ENCODE results near the gene KCNC1.

The KCNC1 gene

GRCh38 chr11:17714356-17714854 is 20.2 kb upstream of the KCNC1 start:
- no peak for DNase-seq (ENCODE audit: low read depth, low spot score)
- no peak overlapping the region for H3K27ac ChIP-seq

GRCh38 chr11:17714870-17715269 is 19.7 kb upstream of the KCNC1 start:
- no peak for DNase-seq (ENCODE audit: low read depth, low spot score)

GRCh38 chr11:17716807-17717206 is 17.8 kb upstream of the KCNC1 start:
- DNase-seq (ENCODE audit: low read depth, low spot score), result no peak

More at GRCh38 chr11:17714870-17715269, 19.7 kb upstream of the KCNC1 start:
- H3K27ac ChIP-seq, result no peak overlapping the region

GRCh38 chr11:17718015-17718414 is 16.6 kb upstream of the KCNC1 start:
- H3K27ac ChIP-seq, result no peak overlapping the region
- no peak for DNase-seq (ENCODE audit: low read depth, low spot score)

More at GRCh38 chr11:17716807-17717206, 17.8 kb upstream of the KCNC1 start:
- H3K27ac ChIP-seq, result no peak overlapping the region

- no peak overlapping the region for H3K27ac ChIP-seq
- DNase-seq (ENCODE audit: low read depth, low spot score), result no peak
Observed at GRCh38 chr11:17718510-17718962, 16.0 kb upstream of the KCNC1 start.

- DNase-seq (ENCODE audit: low read depth, low spot score), result no peak
- H3K27ac ChIP-seq, result no peak within 1 kb of the TSS
Observed at GRCh38 chr11:17719028-17719937, 15.3 kb upstream of the KCNC1 start, which contains the start of gene MYOD1. MYOD1 (plus strand) TSS chr11:17719571; CDS start chr11:17719783, 212 bp downstream.

GRCh38 chr11:17719938-17720795 is 14.4 kb upstream of the KCNC1 start:
- H3K27ac ChIP-seq, result no peak overlapping the region

GRCh38 chr11:17720796-17721171 is 13.8 kb upstream of the KCNC1 start:
- no peak for DNase-seq (ENCODE audit: low read depth, low spot score)
- H3K27ac ChIP-seq, result no peak overlapping the region

More at GRCh38 chr11:17719938-17720795, 14.4 kb upstream of the KCNC1 start:
- DNase-seq (ENCODE audit: low read depth, low spot score), result no peak

- H3K27ac ChIP-seq, result no peak overlapping the region
- DNase-seq (ENCODE audit: low read depth, low spot score), result no peak
Observed at GRCh38 chr11:17721242-17721999, 13.2 kb upstream of the KCNC1 start.

GRCh38 chr11:17722000-17722643 is 12.5 kb upstream of the KCNC1 start:
- no peak overlapping the region for H3K27ac ChIP-seq
- DNase-seq (ENCODE audit: low read depth, low spot score), result no peak

GRCh38 chr11:17724020-17724908 is 10.3 kb upstream of the KCNC1 start:
- H3K27ac ChIP-seq, result no peak overlapping the region
- no peak for DNase-seq (ENCODE audit: low read depth, low spot score)

GRCh38 chr11:17725174-17725573 is 9.4 kb upstream of the KCNC1 start:
- no peak overlapping the region for H3K27ac ChIP-seq
- no peak for DNase-seq (ENCODE audit: low read depth, low spot score)

- H3K27ac ChIP-seq, result no peak overlapping the region
- DNase-seq (ENCODE audit: low read depth, low spot score), result no peak
Observed at GRCh38 chr11:17730137-17730536, 4.4 kb upstream of the KCNC1 start.

- no peak overlapping the region for H3K27ac ChIP-seq
- DNase-seq (ENCODE audit: low read depth, low spot score), result peak; percentile 22
Observed at GRCh38 chr11:17730608-17731462, 3.7 kb upstream of the KCNC1 start.

- DNase-seq (ENCODE audit: low read depth, low spot score), result no peak
- no peak overlapping the region for H3K27ac ChIP-seq
Observed at GRCh38 chr11:17733261-17733660, 1.3 kb upstream of the KCNC1 start.

GRCh38 chr11:17734986-17735817 is 621 bp downstream of the KCNC1 start:
- DNase-seq (ENCODE audit: low read depth, low spot score), result no peak
- H3K27ac ChIP-seq, result no peak overlapping the region

Data from epithelial cell of prostate (primary cell).